Activated naive CD4-positive, alpha-beta T cell treated with anti-CD3 and anti-CD28 coated beads, Interleukin-2, amount 50 U/mL, for 72 hours (primary cell): ENCODE results near the gene TMEM270. TPM values are rescaled to one million over a fixed set of nuclear protein-coding genes. Genes with fewer than 3 reads are reported as not detected.

ENCODE experiments used
- ATAC-seq, 2 donors: fragments of 150-1000 bp; cut with Tn5 transposase; 2 replicates each; pipeline ENCODE4 v1.10.0; 2021; ENCODE audit warnings: mild to moderate bottlenecking in 2 of 2, moderate library complexity in 2 of 2
- DNase-seq, 2 donors: peaks; one replicate each; pipeline ENCODE4 v3.0.0; 2021 to 2022; ENCODE audit warnings: low spot score in 2 of 2
- H3K27ac Mint-ChIP-seq, 2 donors: one replicate each; pipeline ENCODE4 v1.8.0; 2022; ENCODE audit warnings: mild to moderate bottlenecking in 2 of 2, mixed read lengths in 2 of 2
- H3K36me3 Mint-ChIP-seq, 2 donors: one replicate each; pipeline ENCODE4 v1.8.0; 2022; ENCODE audit warnings: mixed read lengths in 2 of 2
- H3K9me3 Mint-ChIP-seq, 2 donors: one replicate each; pipeline ENCODE4 v1.8.0; 2022; ENCODE audit warnings: mixed read lengths in 2 of 2
- total RNA-seq, 2 donors: library from RNA; stranded (reverse); gene quantifications; one replicate each; pipeline ENCODE4 v1.2.3, GENCODE V29; 2022

TMEM270 gene
- total RNA-seq, 2 donors from 2014 or later = not detected

GRCh38 chr7:73905360-73905759 is 44.4 kb downstream of the TMEM270 start:
- Mint-ChIP-seq H3K27ac (no peak overlapping the region), H3K36me3 (no peaks in the 10 kb centered on the region), H3K9me3 (no peaks in the 10 kb centered on the region)
- ATAC-seq (no peak), DNase-seq (no peak)

GRCh38 chr7:73906874-73907273 is 45.9 kb downstream of the TMEM270 start:
- Mint-ChIP-seq H3K27ac (no peak overlapping the region), H3K36me3 (no peaks in the 10 kb centered on the region), H3K9me3 (no peaks in the 10 kb centered on the region)
- ATAC-seq (no peak), DNase-seq (peak in 1 of 2 donors; percentile 13)

- Mint-ChIP-seq H3K27ac (no peak overlapping the region), H3K9me3 (no peaks in the 10 kb centered on the region), H3K36me3 (no peaks in the 10 kb centered on the region)
- no peak for ATAC-seq
- peak in 1 of 2 donors; percentile 13 for DNase-seq
These were observed 46.7 kb downstream of the TMEM270 start for GRCh38 chr7:73907554-73908122.

- no peak for DNase-seq
- Mint-ChIP-seq H3K27ac (no peak overlapping the region), H3K9me3 (no peaks in the 10 kb centered on the region), H3K36me3 (no peaks in the 10 kb centered on the region)
- ATAC-seq = no peak
These were observed 47.2 kb downstream of the TMEM270 start for GRCh38 chr7:73908123-73908611.

- Mint-ChIP-seq H3K9me3 (no peaks in the 10 kb centered on the region), H3K36me3 (no peaks in the 10 kb centered on the region), H3K27ac (no peak overlapping the region)
- DNase-seq (no peak), ATAC-seq (no peak)
These were observed 48.3 kb downstream of the TMEM270 start for GRCh38 chr7:73909051-73909941.

GRCh38 chr7:73909996-73910395 is 49.0 kb downstream of the TMEM270 start:
- Mint-ChIP-seq H3K9me3 (no peaks in the 10 kb centered on the region), H3K36me3 (no peaks in the 10 kb centered on the region), H3K27ac (no peak overlapping the region)
- no peak for DNase-seq
- no peak for ATAC-seq

- H3K9me3 Mint-ChIP-seq = no peaks in the 10 kb centered on the region
- no peak for ATAC-seq
- no peaks in the 10 kb centered on the region for H3K36me3 Mint-ChIP-seq
- H3K27ac Mint-ChIP-seq = no peak overlapping the region
- DNase-seq = no peak
These were observed 51.3 kb downstream of the TMEM270 start for GRCh38 chr7:73912223-73912622.

Other genes starting within 250 kb of the TMEM270 start
- not detected for gene MLXIPL, start 236.6 kb upstream of the TMEM270 start, total RNA-seq
- gene VPS37D, start 193.3 kb upstream of the TMEM270 start, total RNA-seq = under 1 TPM in 1 of 2 donors, not detected in 1; 0.95 TPM
- 1 to 10 TPM; 3.7 to 7.5 TPM for gene DNAJC30, start 177.7 kb upstream of the TMEM270 start, total RNA-seq
- 10 to 100 TPM; 91.8 to 97.9 TPM for gene BUD23, start 177.6 kb upstream of the TMEM270 start, total RNA-seq
- 10 to 100 TPM in 1 of 2 donors, 1 to 10 TPM in 1; 8.8 to 14.0 TPM for gene STX1A, start 141.5 kb upstream of the TMEM270 start, total RNA-seq
- 10 to 100 TPM; 17.3 to 18.1 TPM for gene ABHD11, start 122.4 kb upstream of the TMEM270 start, total RNA-seq
- not detected for gene CLDN3, start 90.9 kb upstream of the TMEM270 start, total RNA-seq
- under 1 TPM; 0.10 to 0.57 TPM for gene CLDN4, start 30.2 kb upstream of the TMEM270 start, total RNA-seq
- 1 to 10 TPM in 1 of 2 donors, under 1 TPM in 1; 0.50 to 3.4 TPM for gene METTL27, start 18.6 kb upstream of the TMEM270 start, total RNA-seq
- gene ELN, start 167.0 kb downstream of the TMEM270 start, total RNA-seq = not detected
- gene LIMK1, start 222.6 kb downstream of the TMEM270 start, total RNA-seq = 10 to 100 TPM; 12.2 to 17.1 TPM